Measurements from ENCODE around the gene RNU6-1. TPM values are rescaled to one million over a fixed set of nuclear protein-coding genes. Genes with fewer than 3 reads are reported as not detected.

RNU6-1 gene
- total and polyA plus RNA-seq, 11 donors: not detected

Other genes starting within 250 kb of the RNU6-1 start
- under 1 TPM in 7 of 9 donors, not detected in 2; 0.07 to 0.27 (median 0.18) TPM for gene SKOR1, start 14.5 kb downstream of the RNU6-1 start, total RNA-seq
- gene SKOR1, start 14.5 kb downstream of the RNU6-1 start, polyA plus RNA-seq: under 1 TPM; 0.23 to 0.26 TPM
- gene PIAS1, start 214.3 kb upstream of the RNU6-1 start, total RNA-seq: 10 to 100 TPM; 28.7 to 37.8 (median 30.1) TPM
- gene PIAS1, start 214.3 kb upstream of the RNU6-1 start, polyA plus RNA-seq: 10 to 100 TPM in 1 of 2 donors, 1 to 10 TPM in 1; 6.2 to 11.2 TPM